HG03460 (cell line): ENCODE data around the gene MAGEB4.
A peak's percentile ranks its signal among the peaks of the same experiment; 100 is the strongest.
"Not testable (repeated sequence)": the region's sequence is repeated elsewhere in the genome, so short reads cannot be mapped to it uniquely, and the experiment has no call there.

Experiments used
- ATAC-seq: cut with Tn5 transposase; IDR thresholded peaks from one replicate; pipeline ENCODE4 v1.9.1; 2021; ENCODE audit not compliant: unreplicated experiment

Gene MAGEB4, protein sequence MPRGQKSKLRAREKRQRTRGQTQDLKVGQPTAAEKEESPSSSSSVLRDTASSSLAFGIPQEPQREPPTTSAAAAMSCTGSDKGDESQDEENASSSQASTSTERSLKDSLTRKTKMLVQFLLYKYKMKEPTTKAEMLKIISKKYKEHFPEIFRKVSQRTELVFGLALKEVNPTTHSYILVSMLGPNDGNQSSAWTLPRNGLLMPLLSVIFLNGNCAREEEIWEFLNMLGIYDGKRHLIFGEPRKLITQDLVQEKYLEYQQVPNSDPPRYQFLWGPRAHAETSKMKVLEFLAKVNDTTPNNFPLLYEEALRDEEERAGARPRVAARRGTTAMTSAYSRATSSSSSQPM

DNA sequence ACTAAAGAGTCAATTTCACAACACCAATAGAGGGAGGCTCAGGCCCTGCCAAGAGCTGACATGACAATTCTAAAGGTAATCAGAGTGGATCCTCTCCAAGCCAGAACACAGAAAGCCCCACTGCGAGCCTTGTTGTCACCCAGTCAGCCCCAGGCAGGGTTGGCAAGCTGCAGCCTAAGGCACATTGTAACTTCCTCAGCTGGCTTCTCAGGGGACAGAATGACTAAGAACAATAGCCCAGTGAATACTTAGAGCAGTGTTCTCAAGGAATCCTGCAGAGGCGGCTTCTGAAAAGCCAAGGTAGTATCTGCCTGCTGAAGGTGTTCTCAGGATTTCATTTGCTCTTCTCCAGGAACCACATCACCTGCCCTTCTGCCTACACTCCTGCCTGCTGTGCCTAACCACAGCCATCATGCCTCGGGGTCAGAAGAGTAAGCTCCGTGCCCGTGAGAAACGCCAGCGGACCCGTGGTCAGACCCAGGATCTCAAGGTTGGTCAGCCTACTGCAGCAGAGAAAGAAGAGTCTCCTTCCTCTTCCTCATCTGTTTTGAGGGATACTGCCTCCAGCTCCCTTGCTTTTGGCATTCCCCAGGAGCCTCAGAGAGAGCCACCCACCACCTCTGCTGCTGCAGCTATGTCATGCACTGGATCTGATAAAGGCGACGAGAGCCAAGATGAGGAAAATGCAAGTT is at the start of gene MAGEB4:
MAGEB4 (plus strand) TSS at position 277 of the 692 bp plus-strand sequence; CDS start at position 413, 136 bp downstream.
- ATAC-seq: peak; percentile 54

DNA sequence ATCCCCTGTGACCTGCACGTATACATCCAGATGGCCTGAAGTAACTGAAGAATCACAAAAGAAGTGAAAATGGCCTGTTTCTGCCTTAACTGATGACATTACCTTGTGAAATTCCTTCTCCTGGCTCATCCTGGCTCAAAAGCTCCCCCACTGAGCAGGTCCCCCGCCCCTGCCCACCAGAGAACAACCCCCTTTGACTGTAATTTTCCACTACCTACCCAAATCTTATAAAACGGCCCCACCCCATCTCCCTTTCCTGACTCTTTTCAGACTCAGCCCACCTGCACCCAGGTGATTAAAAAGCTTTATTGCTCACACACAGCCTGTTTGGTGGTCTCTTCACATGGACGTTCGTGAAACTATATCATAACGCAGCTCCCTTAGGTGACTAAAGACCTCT is 47.9 kb upstream of the MAGEB4 start:
- ATAC-seq: not testable (repeated sequence)

DNA sequence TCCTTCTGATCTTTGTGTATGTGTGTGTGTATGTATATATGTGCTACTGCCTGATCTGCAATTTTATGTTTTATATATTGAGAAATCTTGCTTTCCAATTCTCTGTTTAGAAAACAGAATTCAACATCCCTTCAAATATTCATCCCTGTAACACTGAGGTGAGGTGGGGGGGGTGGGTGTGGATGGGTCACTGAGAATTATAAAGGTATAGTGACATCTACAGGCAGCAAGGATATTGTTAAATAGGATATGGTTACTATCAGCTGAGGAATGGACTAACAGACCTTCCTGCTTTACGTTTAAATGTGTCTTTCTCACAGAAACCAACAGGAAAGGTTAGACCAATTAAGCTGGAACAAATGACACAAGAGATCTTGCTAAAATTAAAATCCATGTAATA is 45.5 kb upstream of the MAGEB4 start:
- ATAC-seq: no peak

DNA sequence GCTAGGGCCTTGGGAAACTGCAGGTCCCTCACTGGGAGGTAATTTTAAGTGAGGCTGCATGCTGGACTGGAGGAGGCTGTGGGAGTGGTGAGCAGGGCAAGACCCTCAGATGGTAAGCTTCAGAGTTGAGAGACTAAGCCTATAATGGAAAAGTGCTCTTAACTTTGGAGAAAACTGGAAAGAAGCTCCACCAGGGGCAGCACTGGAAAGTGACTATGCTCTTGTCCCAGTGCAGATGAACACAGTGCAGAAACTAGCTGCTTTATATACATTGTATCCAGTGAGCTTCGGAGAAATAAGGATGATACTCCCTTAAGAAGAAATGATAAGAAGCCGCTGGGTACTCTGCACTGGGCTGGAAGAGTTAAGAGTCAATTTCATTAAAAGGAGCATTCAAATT is 29.6 kb upstream of the MAGEB4 start:
- no peak for ATAC-seq

DNA sequence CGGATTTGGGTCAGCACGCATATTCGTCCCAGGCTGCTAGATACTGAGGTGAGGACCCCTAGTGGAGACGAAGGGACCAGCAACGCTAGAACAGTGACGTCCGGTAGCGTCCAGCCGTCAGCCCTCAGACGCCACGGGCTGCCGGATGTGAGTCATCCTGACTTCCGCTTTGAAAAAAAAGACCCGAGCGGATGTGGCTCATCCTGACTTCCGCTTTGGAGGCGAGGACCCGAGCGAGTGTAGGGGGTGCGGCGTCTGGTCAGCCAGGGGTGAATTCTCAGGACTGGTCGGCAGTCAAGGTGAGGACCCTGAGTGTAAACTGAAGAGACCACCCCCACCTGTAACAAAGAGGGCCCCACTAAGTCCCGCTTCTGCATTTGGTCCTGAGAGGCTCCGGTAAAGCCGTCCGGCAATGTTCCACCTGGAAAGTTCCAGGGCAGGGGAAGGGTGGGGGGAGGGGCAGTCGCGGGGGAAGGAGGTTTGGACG is 26.4 kb upstream of the MAGEB4 start, which contains the start of gene MAGEB2:
MAGEB2 (plus strand) TSS at position 207 of the 487 bp plus-strand sequence. CDS start 3,018 bp downstream, outside the sequence.
- ATAC-seq: no peak

DNA sequence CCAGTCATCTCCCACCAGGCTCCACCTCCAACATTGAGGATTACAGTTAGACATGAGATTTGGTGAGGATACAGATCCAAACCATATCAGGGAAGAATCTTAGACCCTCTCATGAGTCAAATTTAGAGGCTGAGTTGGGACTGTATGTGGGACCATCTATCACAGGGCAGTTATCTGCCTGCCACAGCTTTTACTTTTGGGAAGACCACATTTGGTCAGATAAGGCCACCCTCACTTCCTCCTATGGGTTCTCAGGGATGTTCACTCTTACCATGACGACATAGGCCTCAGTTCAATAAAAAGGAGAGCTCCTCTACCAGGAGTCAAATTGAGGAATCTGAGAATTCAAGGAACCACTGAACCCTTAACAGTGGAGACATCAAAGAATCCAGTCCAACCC is 24.3 kb upstream of the MAGEB4 start:
- no peak for ATAC-seq

DNA sequence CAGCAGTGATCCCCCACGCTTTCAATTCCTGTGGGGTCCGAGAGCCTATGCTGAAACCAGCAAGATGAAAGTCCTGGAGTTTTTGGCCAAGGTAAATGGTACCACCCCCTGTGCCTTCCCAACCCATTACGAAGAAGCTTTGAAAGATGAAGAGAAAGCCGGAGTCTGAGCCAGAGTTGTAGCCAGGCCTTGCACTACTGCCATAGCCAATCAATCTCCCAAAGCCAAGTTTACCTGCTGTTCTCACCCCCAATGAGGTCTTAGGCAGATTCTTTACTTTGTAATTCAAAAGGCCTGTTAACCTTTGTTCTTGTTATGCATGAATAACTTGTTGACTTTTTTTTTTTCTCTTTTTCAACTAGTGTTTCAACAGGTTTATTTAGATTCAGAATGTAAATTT is 22.4 kb upstream of the MAGEB4 start:
- ATAC-seq: no peak

DNA sequence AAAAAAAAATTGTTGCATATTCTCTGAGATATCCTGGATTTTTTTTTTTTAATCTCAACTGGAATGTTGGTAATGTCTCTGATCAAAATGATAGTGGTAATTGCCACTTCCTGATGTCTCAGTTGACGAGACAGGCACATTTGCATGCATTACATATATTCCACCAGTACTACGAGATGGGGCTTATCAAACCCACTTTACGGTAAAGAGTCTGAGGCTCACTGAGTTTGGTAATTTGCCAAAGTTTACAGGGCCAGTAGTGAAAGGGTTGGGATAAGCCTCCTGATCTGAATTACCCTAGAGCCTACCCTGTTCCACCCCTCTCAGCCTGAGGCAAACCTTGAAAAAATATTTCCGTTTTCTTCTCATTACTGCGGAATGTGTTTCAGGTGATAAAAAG is 21.1 kb upstream of the MAGEB4 start:
- no peak for ATAC-seq

DNA sequence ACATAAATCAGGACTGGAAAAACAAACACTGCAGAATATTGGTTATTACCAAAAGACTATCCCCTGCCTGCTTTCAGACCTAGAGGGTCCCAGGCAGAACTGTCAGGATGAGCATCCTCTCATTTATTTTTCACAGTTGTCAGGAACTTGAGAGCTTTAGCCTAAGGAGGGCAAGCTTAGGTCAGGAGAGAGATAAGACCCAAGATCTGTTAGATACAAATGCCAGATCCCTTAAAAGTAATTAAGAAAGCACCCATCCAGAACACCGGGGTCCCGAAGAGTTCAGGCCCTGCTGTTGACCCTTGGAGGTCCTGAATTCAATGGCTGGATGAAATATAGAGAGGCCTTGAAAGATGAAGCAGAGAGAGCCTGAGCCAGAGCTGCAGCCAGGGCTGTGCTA is 17.3 kb upstream of the MAGEB4 start:
- no peak for ATAC-seq

DNA sequence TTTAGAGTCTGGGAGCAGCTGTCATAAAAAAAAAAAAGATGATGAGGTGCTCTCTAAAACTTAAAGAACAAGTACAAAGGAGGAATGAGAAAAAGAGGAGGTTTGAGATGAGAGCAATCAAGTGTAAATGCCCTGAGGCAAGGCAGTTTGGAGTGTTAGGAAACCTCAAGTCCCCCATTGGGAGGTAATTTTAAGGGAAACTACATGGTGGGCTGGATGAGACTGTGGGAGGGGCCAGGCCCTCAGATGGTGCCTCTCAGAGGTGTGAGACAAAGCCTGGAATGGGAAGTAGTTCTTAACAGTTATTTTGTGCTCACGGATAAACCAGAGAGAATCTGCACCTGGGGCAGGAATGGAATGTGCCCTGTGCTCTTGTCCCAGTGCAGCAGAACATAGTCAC is 13.3 kb upstream of the MAGEB4 start:
- ATAC-seq: no peak

DNA sequence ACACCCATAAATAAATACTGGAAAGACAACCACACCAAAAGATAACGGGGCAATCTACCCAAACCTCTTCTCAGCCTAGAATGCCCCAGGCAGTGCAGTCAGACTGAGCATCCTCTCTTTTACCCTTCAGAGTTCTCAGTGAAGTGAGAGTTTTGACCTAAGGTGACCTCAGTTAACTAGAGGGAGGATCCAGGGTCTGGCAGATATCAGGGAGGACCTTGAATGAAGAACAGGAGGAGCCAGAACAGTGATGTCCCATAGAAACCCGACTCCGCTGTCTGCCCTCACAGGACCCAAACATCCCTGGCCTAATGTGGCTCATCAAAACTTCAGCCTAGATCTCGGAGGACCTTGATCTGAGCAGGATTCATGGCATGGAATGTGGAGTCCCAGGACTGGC is 11.4 kb upstream of the MAGEB4 start, which contains the start of gene MAGEB3:
MAGEB3 (plus strand) TSS at position 263 of the 400 bp plus-strand sequence. CDS start 5,268 bp downstream, outside the sequence.
- no peak for ATAC-seq

DNA sequence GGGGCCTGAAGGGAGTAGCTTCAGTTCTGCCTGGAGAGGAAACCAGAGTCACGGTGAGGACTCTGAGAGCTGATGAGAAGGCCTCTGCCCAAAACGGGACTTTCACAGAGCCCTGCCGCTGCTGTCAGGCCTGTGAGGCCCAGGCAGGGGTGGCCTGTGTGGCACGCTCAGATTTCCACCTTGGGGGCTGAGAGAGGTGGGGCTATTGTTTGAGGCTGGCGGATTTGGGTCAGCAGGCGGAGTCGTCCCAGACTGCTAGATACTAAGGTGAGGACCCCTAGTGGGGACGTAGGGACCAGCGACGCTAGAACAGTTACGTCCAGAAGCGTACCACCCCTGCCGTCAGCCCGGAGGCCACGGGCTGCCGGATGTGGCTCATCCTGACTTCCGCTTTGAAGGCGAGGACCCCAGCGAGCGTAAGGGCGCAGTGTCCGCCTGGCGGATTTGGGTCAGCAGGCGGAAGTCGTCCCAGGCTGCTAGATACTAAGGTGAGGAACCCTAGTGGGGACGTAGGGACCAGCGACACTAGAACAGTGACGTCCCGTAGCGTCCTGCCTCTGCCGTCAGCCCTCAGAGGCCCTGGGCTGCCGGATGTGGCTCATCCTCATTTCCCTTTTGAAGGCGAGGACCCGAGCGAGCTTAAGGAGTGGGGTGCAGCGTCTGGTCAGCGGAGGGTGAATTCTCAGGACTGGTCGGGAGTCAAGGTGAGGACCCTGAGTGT is 5.1 kb downstream of the MAGEB4 start, which contains the start of gene MAGEB1:
MAGEB1 (plus strand) TSS at position 378 of the 721 bp plus-strand sequence. CDS start 3,348 bp downstream, outside the sequence.
- no peak for ATAC-seq

DNA sequence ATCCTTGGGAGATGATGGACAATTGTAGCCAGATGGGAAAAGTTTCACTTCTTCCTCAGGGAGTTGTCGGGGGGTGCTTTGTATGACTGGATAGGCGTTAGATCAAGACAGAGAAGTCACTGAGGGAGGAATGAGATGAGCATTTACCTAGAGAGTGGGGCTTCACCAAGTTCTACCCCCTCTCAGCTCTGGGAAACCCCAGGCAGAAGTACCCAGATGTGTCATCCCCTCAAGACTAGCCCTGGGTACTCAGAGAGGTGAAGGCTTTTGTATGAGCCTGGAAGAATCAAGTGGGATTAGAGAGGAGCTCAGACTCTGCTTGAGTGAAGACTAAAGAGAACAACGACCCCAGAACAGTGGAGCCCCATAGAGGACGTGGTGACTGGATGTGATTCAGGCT is 7.1 kb downstream of the MAGEB4 start:
- ATAC-seq: peak; percentile 63

DNA sequence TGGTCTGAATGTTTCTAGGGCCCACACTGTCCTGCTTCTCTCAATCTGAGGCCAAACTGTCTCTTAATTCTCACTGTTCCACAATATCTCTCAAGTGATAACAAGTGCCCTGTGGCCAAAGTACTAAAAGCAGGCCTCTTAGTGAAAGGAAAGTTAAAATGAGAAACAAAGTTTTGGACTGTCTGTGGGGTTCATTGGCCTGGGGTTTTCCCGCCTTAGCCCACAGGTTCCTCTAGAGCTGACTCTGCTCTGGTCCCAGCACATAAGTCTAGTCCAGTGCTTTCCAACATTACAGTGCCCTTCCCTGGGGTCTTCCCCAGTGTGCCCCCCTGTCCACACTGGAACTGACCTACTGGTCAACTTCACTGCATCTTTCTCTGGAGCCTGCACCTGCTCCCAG is 11.5 kb downstream of the MAGEB4 start:
- no peak for ATAC-seq

DNA sequence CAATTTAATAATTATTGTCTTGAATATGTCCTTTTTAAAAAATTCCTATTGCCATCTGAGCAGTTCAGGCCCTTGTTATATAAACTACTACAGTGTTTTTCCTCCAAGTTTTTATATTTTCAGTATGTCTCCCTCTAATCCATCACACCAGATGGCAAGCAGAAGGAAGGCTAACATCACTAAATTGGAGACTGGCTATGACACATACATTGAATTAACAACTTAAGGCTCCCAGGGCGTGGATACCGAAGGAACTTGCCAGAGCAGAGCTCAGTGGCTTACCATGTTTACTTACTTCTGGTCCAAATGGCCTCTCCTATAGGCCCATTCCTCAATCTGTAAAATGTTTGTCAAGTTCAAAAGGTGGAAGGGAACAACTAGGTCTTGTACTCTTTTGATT is 18.1 kb downstream of the MAGEB4 start:
- no peak for ATAC-seq

DNA sequence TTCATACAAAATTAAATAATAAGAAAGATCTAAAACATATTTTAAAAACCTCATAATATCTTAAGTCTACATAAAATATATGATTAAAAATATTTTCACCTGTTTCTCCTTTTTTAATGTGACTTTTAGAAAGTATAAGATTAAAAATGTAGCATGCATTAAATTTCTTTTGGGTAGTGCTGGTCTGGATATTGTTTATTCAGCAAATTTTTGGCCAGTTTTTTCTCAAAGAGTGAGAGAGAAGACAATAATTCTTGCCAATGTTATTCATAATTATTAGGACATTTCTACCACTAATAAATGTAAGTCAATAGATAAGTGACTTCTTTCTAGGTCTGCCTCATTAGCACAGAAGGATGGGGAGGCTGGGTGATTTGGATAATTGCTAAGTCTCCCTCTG is 19.2 kb downstream of the MAGEB4 start:
- ATAC-seq: no peak

DNA sequence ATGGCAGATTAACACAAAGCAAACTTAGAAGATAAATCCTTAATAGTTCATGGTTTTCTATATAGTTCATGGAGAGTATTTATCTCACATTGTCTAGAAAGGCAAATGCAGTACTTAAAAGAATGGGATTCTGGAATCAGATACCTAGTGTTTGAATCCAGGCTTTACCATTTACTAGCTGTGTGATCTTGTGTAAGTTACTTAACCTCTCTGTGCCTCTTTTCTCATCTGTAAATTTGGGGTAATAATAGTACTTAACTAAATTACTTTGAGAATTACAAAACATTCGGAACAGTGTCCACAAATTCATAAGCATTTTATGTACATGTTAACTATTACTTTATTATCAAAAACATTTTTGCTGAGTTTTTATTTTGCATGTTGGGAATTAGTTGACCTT is 21.0 kb downstream of the MAGEB4 start:
- no peak for ATAC-seq

DNA sequence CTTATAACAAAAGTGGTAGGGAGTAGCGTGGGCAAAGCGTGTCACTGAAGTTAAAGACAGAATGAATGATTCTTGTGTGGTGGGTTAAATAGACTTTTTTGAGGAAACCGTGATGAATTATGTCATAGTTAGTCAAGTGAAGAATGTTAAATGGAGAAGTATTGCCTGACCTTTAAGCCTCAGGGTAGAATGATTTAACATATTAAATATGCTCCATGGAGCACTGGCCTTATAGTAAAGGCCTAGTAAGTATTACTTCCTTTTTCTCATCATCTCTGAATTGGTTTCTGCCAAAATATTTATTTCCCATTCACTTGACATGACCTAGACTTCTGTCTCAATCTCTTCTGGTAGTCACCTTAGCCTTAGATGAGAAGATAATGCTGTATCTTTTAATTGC is 28.8 kb downstream of the MAGEB4 start:
- ATAC-seq: no peak

DNA sequence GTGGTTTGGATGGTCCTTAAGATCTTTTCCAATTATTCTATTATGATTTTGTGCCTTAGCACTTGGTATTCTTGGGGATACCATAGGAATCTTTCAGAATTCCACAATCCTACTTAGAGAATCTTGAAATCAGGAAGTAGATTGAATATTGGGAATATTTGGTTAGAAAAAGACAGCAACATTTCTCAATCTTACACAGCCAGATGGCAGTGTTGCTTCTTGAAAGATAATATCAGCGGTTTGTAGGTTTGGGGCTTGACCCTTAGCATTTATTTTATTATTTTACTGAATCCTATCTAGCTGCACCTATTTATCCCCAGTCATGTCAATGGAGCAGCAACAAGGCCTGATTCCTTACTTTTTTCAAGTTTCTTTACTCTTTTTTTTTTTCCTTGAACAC is 33.7 kb downstream of the MAGEB4 start:
- ATAC-seq: no peak

DNA sequence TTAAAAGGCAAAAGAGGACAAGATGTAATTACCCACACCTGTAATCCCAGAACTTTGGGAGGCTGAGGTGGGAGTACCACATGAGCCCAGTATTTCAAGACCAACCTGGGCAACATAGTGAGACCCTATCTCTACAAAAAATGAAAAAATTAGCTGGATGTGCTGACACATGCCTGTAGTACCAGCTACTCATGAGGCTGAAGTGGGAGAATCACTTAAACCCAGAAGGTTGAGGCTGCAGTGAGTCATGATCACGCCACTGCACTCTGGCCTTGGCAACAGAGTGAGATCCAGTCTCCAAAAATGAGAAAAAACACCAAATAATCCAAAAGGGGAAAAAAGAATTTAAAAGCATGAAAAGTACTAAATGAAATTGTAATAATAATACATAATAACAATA is 36.6 kb downstream of the MAGEB4 start:
- ATAC-seq: no peak

DNA sequence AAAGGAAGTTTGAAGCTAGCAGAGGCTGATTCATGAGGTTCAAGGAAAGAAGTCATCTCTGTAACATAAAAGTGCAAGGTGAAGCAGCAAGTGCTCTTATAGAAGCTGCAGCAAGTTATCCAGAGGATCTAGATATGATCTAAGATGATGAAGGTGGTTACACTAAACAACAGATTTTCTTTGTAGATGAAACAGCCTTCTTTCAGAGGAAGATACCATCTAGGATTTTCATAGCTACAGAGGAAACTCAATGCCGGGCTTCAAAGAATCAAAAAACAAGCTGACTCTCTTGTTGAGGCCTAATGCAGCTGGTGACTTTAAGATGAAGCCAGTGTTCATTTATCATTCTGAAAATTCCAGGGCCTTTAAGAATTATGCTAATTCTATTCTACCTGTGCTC is 38.6 kb downstream of the MAGEB4 start:
- no peak for ATAC-seq
